Large intestine (tissue), 3 donors: Measurements from ENCODE around the gene CSTF2T. TPM values are rescaled to one million over a fixed set of nuclear protein-coding genes. Genes with fewer than 3 reads are reported as not detected.

Experiments used
- DNase-seq, 2 donors: peaks; one replicate each; pipeline versions ENCODE4 v3.0.0 to v3.0.0-alpha.2; 2013
- H3K27ac ChIP-seq: one replicate; pipeline ENCODE4 v1.5.1; 2013; ENCODE audit warnings: low read length
- H3K27me3 ChIP-seq: 2 replicates; pipeline ENCODE4 v1.6.1; 2013; ENCODE audit warnings: low read length; ENCODE audit not compliant: control insufficient read depth, insufficient read depth
- H3K36me3 ChIP-seq: 2 replicates; pipeline ENCODE4 v1.6.1; 2013; ENCODE audit warnings: low read length; ENCODE audit not compliant: control insufficient read depth, insufficient read depth
- H3K4me1 ChIP-seq: one replicate; pipeline ENCODE4 v1.6.1; 2013; ENCODE audit warnings: low read length; ENCODE audit not compliant: control insufficient read depth, insufficient read depth
- H3K4me3 ChIP-seq: one replicate; pipeline ENCODE4 v1.5.1; 2013; ENCODE audit warnings: low read length
- H3K9me3 ChIP-seq: one replicate; pipeline ENCODE4 v1.6.1; 2013; ENCODE audit warnings: mild to moderate bottlenecking, low read depth, low read length, moderate library complexity; ENCODE audit not compliant: control insufficient read depth
- WGBS: methylation state at CpG from one replicate; pipeline ENCODE4 v1.1.5; 2013; ENCODE audit warnings: low lambda C conversion rate; ENCODE audit not compliant: insufficient coverage; 5-methylcytosine and 5-hydroxymethylcytosine counted together
- polyA plus RNA-seq: library from polyadenylated mRNA; unstranded; fragments of 120-200 nt; gene quantifications from one replicate; pipeline ENCODE4 v1.2.1, GENCODE V29; 2013

The CSTF2T gene
- polyA plus RNA-seq, 1 donor = 24.4 TPM

GRCh38 chr10:51683031-51683691 is 16.2 kb downstream of the CSTF2T start:
- DNase-seq = no peak
- Histone ChIP-seq H3K27ac (no peak overlapping the region), H3K9me3 (no peaks in the 10 kb centered on the region), H3K4me3 (no peak overlapping the region), H3K36me3 (no peaks in the 10 kb centered on the region), H3K27me3 (no peaks in the 10 kb centered on the region), H3K4me1 (no peaks in the 10 kb centered on the region)
- WGBS = no CpG with 5 or more reads among the region's 4 CpGs

DNA sequence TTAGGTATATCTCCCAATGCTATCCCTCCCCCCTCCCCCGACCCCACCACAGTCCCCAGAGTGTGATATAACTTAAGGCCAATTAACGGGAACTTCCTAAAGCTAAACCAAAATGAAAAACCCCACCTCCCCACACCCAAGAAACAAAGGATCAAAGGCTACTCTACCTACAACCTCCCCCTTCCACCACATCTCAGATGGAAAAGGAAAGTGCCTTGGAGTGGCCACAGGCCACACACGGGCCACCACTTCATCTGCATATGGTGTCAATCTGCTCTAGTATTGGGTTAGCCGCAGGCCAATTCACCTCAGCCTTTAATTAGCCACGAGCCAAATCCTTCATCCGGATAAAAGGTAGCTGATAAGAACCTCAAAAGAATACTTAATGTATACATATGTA is 19.6 kb downstream of the CSTF2T start:
- Histone ChIP-seq H3K4me1 (no peaks in the 10 kb centered on the region), H3K36me3 (no peaks in the 10 kb centered on the region), H3K9me3 (no peaks in the 10 kb centered on the region), H3K4me3 (no peak overlapping the region), H3K27ac (no peak overlapping the region), H3K27me3 (no peaks in the 10 kb centered on the region)
- whole genome bisulfite sequencing = 70% methylated on average over 3 of the region's 6 CpGs
- DNase-seq = no peak

GRCh38 chr10:51675088-51675487 is 24.3 kb downstream of the CSTF2T start:
- H3K36me3 ChIP-seq = no peaks in the 10 kb centered on the region

DNA sequence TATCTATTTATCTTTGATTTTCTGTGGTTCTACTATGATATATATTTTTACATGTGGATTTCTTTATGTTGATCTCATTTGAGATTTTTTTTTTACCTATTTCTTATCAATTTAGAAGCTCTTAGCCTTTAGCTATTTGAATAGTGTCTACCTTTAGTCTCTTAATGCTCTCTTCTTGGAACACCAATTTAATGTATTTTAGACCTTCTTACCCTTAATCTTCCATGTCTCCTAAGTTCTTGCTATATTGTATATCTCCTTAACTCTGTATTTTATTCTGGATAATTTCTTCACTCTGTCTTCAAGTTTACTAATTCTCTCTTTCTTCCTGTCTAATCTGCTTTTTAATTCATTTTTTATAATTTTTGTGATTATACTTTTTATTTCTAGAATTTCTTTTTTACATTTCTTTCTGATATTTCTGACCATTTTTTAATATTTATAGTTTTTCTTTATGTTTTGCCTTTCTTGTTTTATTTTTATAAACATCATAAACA is 27.3 kb downstream of the CSTF2T start:
- Histone ChIP-seq H3K9me3 (peaks cover 4% of the 10 kb centered on the region), H3K27me3 (no peaks in the 10 kb centered on the region), H3K36me3 (no peaks in the 10 kb centered on the region), H3K4me3 (no peak overlapping the region), H3K4me1 (no peaks in the 10 kb centered on the region), H3K27ac (no peak overlapping the region)
- no peak for DNase-seq

More at GRCh38 chr10:51675088-51675487, 24.3 kb downstream of the CSTF2T start:
- Histone ChIP-seq H3K4me1 (no peaks in the 10 kb centered on the region), H3K9me3 (peaks cover 4% of the 10 kb centered on the region), H3K27ac (no peak overlapping the region), H3K27me3 (no peaks in the 10 kb centered on the region), H3K4me3 (no peak overlapping the region)
- DNase-seq = no peak

GRCh38 chr10:51669041-51669440 is 30.4 kb downstream of the CSTF2T start:
- WGBS = 100% methylated on average over 1 of the region's 5 CpGs
- H3K27ac ChIP-seq = no peak overlapping the region
- H3K4me3 ChIP-seq = no peak overlapping the region
- H3K4me1 ChIP-seq = no peaks in the 10 kb centered on the region
- no peak for DNase-seq
- no peaks in the 10 kb centered on the region for H3K36me3 ChIP-seq
- no peaks in the 10 kb centered on the region for H3K27me3 ChIP-seq
- H3K9me3 ChIP-seq = peaks cover 4% of the 10 kb centered on the region

DNA sequence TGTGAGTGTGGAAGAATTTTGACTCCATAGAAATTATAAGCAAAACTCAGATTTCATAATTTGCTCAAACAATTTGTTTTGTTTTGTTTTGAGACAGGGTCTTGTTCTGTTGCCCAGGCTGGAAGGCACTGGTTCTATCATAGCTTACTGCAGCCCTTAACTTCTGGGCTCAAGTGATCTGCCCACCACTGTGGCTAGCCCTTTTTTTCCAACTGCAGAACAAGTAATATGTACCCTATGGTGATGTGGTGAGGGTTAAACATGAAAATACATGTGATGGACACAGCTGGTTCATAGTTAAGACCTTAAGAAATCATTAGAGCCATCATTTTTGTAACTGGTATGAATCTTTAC is 31.1 kb downstream of the CSTF2T start:
- no peak overlapping the region for H3K27ac ChIP-seq
- H3K27me3 ChIP-seq = no peaks in the 10 kb centered on the region
- no peak for DNase-seq
- H3K4me3 ChIP-seq = no peak overlapping the region
- no peaks in the 10 kb centered on the region for H3K4me1 ChIP-seq
- H3K36me3 ChIP-seq = no peaks in the 10 kb centered on the region
- H3K9me3 ChIP-seq = peaks cover 4% of the 10 kb centered on the region

GRCh38 chr10:51667678-51668335 is 31.6 kb downstream of the CSTF2T start:
- Histone ChIP-seq H3K27ac (no peak overlapping the region), H3K36me3 (no peaks in the 10 kb centered on the region), H3K4me1 (no peaks in the 10 kb centered on the region), H3K4me3 (no peak overlapping the region), H3K27me3 (no peaks in the 10 kb centered on the region), H3K9me3 (peaks cover 4% of the 10 kb centered on the region)
- DNase-seq = no peak
- WGBS = no CpG with 5 or more reads among the region's 1 CpG

- Histone ChIP-seq H3K9me3 (no peaks in the 10 kb centered on the region), H3K4me1 (no peaks in the 10 kb centered on the region), H3K36me3 (no peaks in the 10 kb centered on the region), H3K27ac (no peak overlapping the region), H3K27me3 (no peaks in the 10 kb centered on the region), H3K4me3 (no peak overlapping the region)
- DNase-seq = no peak
Measured at GRCh38 chr10:51666456-51666855, 32.9 kb downstream of the CSTF2T start.

GRCh38 chr10:51663086-51663485 is 36.3 kb downstream of the CSTF2T start:
- Histone ChIP-seq H3K4me1 (no peaks in the 10 kb centered on the region), H3K9me3 (no peaks in the 10 kb centered on the region), H3K4me3 (no peak overlapping the region), H3K27me3 (no peaks in the 10 kb centered on the region), H3K36me3 (no peaks in the 10 kb centered on the region), H3K27ac (no peak overlapping the region)
- 94% methylated on average over 3 of the region's 3 CpGs for WGBS
- DNase-seq = no peak

GRCh38 chr10:51659344-51659743 is 40.1 kb downstream of the CSTF2T start:
- Histone ChIP-seq H3K4me1 (no peaks in the 10 kb centered on the region), H3K27me3 (no peaks in the 10 kb centered on the region), H3K4me3 (no peak overlapping the region), H3K9me3 (no peaks in the 10 kb centered on the region), H3K36me3 (no peaks in the 10 kb centered on the region), H3K27ac (no peak overlapping the region)
- no CpG with 5 or more reads among the region's 1 CpG for WGBS
- DNase-seq = no peak

DNA sequence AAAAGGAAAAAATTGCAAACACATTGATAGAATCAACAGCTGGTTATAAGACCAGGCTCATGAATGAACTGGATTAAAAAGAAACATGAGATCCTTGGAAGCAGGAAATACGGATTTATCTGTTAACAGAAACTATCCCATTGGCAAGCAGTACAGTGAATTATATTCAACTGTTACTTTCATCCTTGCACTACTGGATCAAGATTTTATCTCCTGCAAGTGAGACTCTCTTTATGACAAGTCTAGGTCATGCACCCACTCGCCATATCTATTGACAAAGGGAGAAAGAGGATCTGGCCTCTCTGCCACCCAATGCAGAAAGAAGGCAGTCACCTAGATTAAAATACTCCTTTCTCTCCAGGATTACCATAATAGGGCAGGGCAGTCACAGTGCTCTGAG is 41.4 kb downstream of the CSTF2T start:
- WGBS = 80% methylated on average over 1 of the region's 2 CpGs
- Histone ChIP-seq H3K4me3 (no peak overlapping the region), H3K27ac (no peak overlapping the region), H3K27me3 (no peaks in the 10 kb centered on the region), H3K4me1 (no peaks in the 10 kb centered on the region), H3K9me3 (no peaks in the 10 kb centered on the region), H3K36me3 (no peaks in the 10 kb centered on the region)
- no peak for DNase-seq
